ENCODE data around the gene TRPM4. TPM values are rescaled to one million over a fixed set of nuclear protein-coding genes. Genes with fewer than 3 reads are reported as not detected.
"Not testable (repeated sequence)": the region's sequence is repeated elsewhere in the genome, so short reads cannot be mapped to it uniquely, and the experiment has no call there.

TRPM4 gene
- total and polyA plus RNA-seq, 10 donors: 3.3 to 28.7 (median 11.9) TPM

- WGBS, 5 donors: 60 to 68% (median 68%) methylated on average over 22 to 23 of the region's 23 CpGs
- intact Hi-C loops (cut with DNase I; ENCODE audit: low total_unique reads): no loop called here
- H3K27me3 ChIP-seq (replicated peaks in 1 of 7): peaks cover 0 to 10% (median 4%) of the 10 kb centered on the region in 7 donors
These were observed 32.4 kb upstream of the TRPM4 start for GRCh38 chr19:49125025-49125731.

GRCh38 chr19:49126575-49126974, 31.0 kb upstream of the TRPM4 start:
- 71 to 85% (median 78%) methylated on average over 4 of the region's 4 CpGs for WGBS, 5 donors
- intact Hi-C loops (cut with DNase I; ENCODE audit: low total_unique reads): no loop called here
- Histone ChIP-seq H3K27ac (no peak overlapping the region), H3K4me3 (no peak overlapping the region), H3K36me3 (no peaks in the 10 kb centered on the region), H3K4me1 (peaks cover 0 to 19% (median 16%) of the 10 kb centered on the region in 6 donors), H3K9me3 (no peaks in the 10 kb centered on the region), H3K27me3 (replicated peaks in 1 of 7) (peaks cover 0 to 2% (median 0%) of the 10 kb centered on the region in 7 donors)
- DNase-seq: no peak
- no peak for TF ChIP-seq POLR2A (IDR thresholded peaks at IDR 0.05)
- no peak for TF ChIP-seq CTCF (IDR thresholded peaks at IDR 0.05 in 8 of 11, conservative IDR thresholded peaks at IDR 0.05 in 3 of 11)
- TF ChIP-seq POLR2AphosphoS5 (IDR thresholded peaks at IDR 0.05): no peak

More at GRCh38 chr19:49125025-49125731, 32.4 kb upstream of the TRPM4 start:
- no peak for TF ChIP-seq CTCF (IDR thresholded peaks at IDR 0.05 in 8 of 11, conservative IDR thresholded peaks at IDR 0.05 in 3 of 11)
- TF ChIP-seq POLR2A (IDR thresholded peaks at IDR 0.05): no peak
- no peak for TF ChIP-seq POLR2AphosphoS5 (IDR thresholded peaks at IDR 0.05)
- DNase-seq: no peak
- Histone ChIP-seq H3K27ac (no peak overlapping the region), H3K4me1 (peaks cover 1 to 23% (median 19%) of the 10 kb centered on the region in 6 donors), H3K36me3 (no peaks in the 10 kb centered on the region), H3K9me3 (no peaks in the 10 kb centered on the region), H3K4me3 (no peak overlapping the region)

- H3K36me3 ChIP-seq; intact Hi-C loops (cut with DNase I; ENCODE audit: low total_unique reads); H3K27me3 ChIP-seq (replicated peaks in 1 of 7); H3K27ac ChIP-seq; DNase-seq; H3K9me3 ChIP-seq: not testable (repeated sequence)
- H3K4me1 ChIP-seq: peaks cover 0 to 19% (median 16%) of the 10 kb centered on the region in 6 donors
- 90 to 100% (median 96%) methylated on average over 12 of the region's 12 CpGs for WGBS, 5 donors
- H3K4me3 ChIP-seq: peak overlapping the region in 3 of 8 donors; percentile 32 to 69 (median 36)
These were observed 30.4 kb upstream of the TRPM4 start for GRCh38 chr19:49127225-49127624.

- H3K27me3 ChIP-seq (replicated peaks in 1 of 7): peaks cover 0 to 5% (median 0%) of the 10 kb centered on the region in 7 donors
- peak overlapping the region in 7 of 8 donors; percentile 24 to 77 (median 67) for H3K27ac ChIP-seq
- TF ChIP-seq POLR2A (IDR thresholded peaks at IDR 0.05): no peak
- TF ChIP-seq CTCF (IDR thresholded peaks at IDR 0.05 in 8 of 11, conservative IDR thresholded peaks at IDR 0.05 in 3 of 11): peak in 5 of 11 experiments; percentile 28 to 43 (median 37)
- peak; percentile 62 to 82 (median 73) for TF ChIP-seq POLR2AphosphoS5 (IDR thresholded peaks at IDR 0.05)
- no peaks in the 10 kb centered on the region for H3K36me3 ChIP-seq
- no peaks in the 10 kb centered on the region for H3K9me3 ChIP-seq
- intact Hi-C loops (cut with DNase I; ENCODE audit: low total_unique reads): no loop called here
- 4 to 7% (median 5%) methylated on average over 28 to 63 of the region's 63 CpGs for WGBS, 5 donors
- peak overlapping the region in 7 of 8 donors; percentile 23 to 69 (median 36) for H3K4me3 ChIP-seq
- peaks cover 0 to 20% (median 16%) of the 10 kb centered on the region in 6 donors for H3K4me1 ChIP-seq
- peak; percentile 97 for DNase-seq
These were observed 29.7 kb upstream of the TRPM4 start for GRCh38 chr19:49127674-49128544.
